Measurements from ENCODE around the gene GRIN3A.

DNA sequence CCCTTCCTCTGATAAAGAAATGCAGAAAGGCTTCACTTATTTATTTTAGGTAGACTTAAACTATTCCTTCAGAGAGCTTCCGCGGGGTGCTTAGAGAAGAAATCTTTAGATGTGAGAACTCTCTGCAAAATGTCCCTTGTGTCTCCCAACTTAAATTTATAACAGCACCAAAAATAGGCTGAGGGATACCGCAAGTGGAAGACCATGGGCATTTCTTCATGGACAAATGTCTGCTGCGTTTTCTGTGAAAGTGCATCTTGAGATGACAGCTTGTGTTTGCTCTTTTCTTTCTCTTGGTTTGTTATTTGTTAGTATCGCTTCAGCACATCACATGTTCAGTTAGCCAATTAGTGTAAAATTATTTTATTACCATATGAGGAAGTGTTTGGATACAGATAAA lies 15.3 kb upstream of the GRIN3A start:
- no peak for TF ChIP-seq POLR2A (IDR thresholded peaks at IDR 0.05; ENCODE audit: low read depth, low read length)
- TF ChIP-seq TAF1 (IDR thresholded peaks at IDR 0.05; ENCODE audit: low read depth, low read length), result no peak
